Measurements from ENCODE around the gene SPPL2B.

SPPL2B gene

DNA sequence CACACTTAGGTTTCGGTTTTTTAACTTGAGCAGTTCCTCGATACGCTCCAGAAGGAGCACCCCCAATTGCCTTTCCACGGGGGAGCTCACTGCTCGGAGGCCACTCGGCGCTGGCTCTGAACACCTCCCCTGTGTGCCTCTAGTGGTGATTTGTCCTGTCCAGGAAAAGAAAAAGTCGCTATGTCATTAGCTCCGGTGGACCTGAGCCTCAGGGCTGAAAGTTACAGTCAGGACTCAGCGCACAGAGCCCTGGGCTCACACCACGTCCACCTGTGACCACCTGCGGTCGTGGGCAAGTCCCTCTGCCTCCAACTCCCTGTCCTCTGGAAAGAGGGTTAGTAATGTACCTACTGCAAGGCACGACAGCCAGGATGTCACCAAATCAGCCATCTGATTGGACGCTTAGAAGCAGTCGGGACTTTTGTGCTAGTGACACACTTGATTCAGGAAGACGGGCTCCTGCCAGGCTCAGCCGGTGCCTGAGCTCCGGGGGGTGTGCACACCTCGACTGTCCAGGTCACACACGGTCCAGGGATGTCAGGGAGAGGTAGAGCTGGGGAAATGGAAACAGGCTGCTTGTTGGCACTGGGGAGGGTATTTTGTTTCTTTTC lies 27.7 kb downstream of the SPPL2B start:
- H3K9ac ChIP-seq (ENCODE audit: low read length), result no peak overlapping the region
- no peak overlapping the region for H3K4me3 ChIP-seq (ENCODE audit: low read length)
- H3K9me2 ChIP-seq (replicated peaks; ENCODE audit: insufficient read depth, low read length), result no peaks in the 10 kb centered on the region
- no peaks in the 10 kb centered on the region for H4K20me1 ChIP-seq (ENCODE audit: insufficient read depth, low read length)
- H3K27ac ChIP-seq (ENCODE audit: low read length), result no peak overlapping the region
- H2AFZ ChIP-seq (ENCODE audit: low read length), result no peak overlapping the region
- no peaks in the 10 kb centered on the region for H3K4me1 ChIP-seq (ENCODE audit: low read length)
- H3K36me3 ChIP-seq (replicated peaks; ENCODE audit: insufficient read depth, low read length), result no peaks in the 10 kb centered on the region
- peaks cover 24% of the 10 kb centered on the region for H3K27me3 ChIP-seq (replicated peaks; ENCODE audit: insufficient read depth, low read length)
- H3K4me2 ChIP-seq (ENCODE audit: low read depth, low read length), result no peak overlapping the region
- no peaks in the 10 kb centered on the region for H3F3A ChIP-seq (ENCODE audit: insufficient read depth, low read length)
- H3K79me2 ChIP-seq (ENCODE audit: low read length), result no peaks in the 10 kb centered on the region
- no peaks in the 10 kb centered on the region for H3K9me3 ChIP-seq (replicated peaks; ENCODE audit: insufficient read depth, low read length)
- DNase-seq, result no peak
- no peak for TF ChIP-seq EZH2 (optimal IDR thresholded peaks at IDR 0.05; ENCODE audit: low read depth, low read length)

DNA sequence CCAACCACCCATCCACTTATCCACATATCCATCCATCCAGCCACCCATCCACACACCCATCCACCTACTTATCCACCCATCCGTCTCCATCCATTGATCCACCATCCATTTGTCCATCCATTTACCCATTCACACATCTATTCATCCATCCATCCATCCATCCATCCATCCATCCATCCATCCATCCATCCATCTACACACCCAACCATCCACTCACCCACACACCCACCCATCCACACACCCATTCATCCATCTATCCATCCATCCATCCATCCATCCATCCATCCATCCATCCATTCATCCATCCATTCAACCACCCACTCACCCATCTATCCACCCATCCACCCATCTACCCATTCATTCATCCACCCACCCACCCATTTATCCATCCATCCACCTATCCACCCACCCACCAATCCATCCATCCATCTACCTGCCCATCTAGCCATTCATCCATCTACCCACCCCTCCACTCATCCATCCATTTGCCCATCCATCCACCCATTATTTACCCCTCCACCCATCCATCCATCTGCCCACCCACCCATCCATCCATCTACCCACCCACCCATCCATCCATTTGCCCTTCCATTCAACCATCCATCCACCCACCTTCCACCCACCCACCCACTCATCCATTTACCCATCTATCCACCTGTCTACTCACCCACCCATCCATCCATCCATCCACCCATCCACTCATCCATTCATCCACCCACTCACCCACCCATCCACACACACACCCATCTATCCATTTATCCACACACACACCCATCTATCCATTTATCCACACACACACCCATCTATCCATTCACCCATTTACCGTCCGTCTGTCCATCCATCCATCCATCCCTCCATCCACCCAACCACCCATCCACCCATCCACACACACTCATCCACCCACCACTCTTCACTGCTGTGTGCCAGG lies 29.1 kb downstream of the SPPL2B start:
- Histone ChIP-seq H3K4me1 (ENCODE audit: low read length) (no peaks in the 10 kb centered on the region), H3K9me3 (replicated peaks; ENCODE audit: insufficient read depth, low read length) (no peaks in the 10 kb centered on the region), H3F3A (ENCODE audit: insufficient read depth, low read length) (no peaks in the 10 kb centered on the region), H3K9ac (ENCODE audit: low read length) (no peak overlapping the region), H3K4me3 (ENCODE audit: low read length) (no peak overlapping the region), H3K36me3 (replicated peaks; ENCODE audit: insufficient read depth, low read length) (no peaks in the 10 kb centered on the region), H3K9me2 (replicated peaks; ENCODE audit: insufficient read depth, low read length) (no peaks in the 10 kb centered on the region), H3K4me2 (ENCODE audit: low read depth, low read length) (no peak overlapping the region), H3K27me3 (replicated peaks; ENCODE audit: insufficient read depth, low read length) (peaks cover 28% of the 10 kb centered on the region), H2AFZ (ENCODE audit: low read length) (no peak overlapping the region), H3K27ac (ENCODE audit: low read length) (no peak overlapping the region), H4K20me1 (ENCODE audit: insufficient read depth, low read length) (no peaks in the 10 kb centered on the region), H3K79me2 (ENCODE audit: low read length) (no peaks in the 10 kb centered on the region)
- DNase-seq, result no peak
- no peak for TF ChIP-seq EZH2phosphoT487 (IDR thresholded peaks at IDR 0.05; ENCODE audit: low read length)
- TF ChIP-seq EZH2 (optimal IDR thresholded peaks at IDR 0.05; ENCODE audit: low read depth, low read length), result no peak
- TF ChIP-seq, protein P1, sequence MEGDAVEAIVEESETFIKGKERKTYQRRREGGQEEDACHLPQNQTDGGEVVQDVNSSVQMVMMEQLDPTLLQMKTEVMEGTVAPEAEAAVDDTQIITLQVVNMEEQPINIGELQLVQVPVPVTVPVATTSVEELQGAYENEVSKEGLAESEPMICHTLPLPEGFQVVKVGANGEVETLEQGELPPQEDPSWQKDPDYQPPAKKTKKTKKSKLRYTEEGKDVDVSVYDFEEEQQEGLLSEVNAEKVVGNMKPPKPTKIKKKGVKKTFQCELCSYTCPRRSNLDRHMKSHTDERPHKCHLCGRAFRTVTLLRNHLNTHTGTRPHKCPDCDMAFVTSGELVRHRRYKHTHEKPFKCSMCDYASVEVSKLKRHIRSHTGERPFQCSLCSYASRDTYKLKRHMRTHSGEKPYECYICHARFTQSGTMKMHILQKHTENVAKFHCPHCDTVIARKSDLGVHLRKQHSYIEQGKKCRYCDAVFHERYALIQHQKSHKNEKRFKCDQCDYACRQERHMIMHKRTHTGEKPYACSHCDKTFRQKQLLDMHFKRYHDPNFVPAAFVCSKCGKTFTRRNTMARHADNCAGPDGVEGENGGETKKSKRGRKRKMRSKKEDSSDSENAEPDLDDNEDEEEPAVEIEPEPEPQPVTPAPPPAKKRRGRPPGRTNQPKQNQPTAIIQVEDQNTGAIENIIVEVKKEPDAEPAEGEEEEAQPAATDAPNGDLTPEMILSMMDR (IDR thresholded peaks at IDR 0.05; ENCODE audit: low read length), result no peak

DNA sequence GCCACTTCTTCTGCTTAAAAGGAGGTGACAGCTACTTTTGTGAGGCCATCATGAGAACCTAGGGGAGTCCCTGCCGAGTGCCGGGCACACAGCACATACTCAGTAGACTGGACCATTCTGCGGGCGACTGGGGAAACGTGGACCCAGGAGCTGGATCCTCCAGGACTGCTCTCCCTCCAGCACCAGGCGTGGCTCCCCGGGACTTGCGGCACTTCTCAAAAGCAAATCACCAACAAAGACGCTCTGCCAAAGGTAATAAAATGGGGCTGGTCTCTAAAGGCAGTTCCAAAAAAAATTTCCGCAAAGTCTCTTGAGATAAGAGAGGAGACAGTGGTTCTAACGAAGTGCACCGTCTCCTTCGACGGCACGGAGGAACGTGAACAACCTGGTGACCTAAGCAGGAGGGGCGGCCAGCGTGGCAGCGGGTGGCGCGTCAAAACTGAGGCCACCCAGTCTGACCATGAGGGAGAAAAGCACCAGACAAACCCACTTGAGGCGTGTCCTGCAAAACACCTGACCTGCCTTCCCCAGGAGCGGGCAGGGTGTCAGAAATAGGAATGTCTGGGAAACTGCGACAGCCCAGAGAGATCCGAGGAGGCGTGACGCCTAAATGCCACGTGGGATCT lies 30.2 kb downstream of the SPPL2B start:
- no peaks in the 10 kb centered on the region for H4K20me1 ChIP-seq (ENCODE audit: insufficient read depth, low read length)
- no peaks in the 10 kb centered on the region for H3K9me2 ChIP-seq (replicated peaks; ENCODE audit: insufficient read depth, low read length)
- H3K4me3 ChIP-seq (ENCODE audit: low read length), result no peak overlapping the region
- TF ChIP-seq, protein P1 (IDR thresholded peaks at IDR 0.05; ENCODE audit: low read length), result no peak
- TF ChIP-seq EZH2phosphoT487 (IDR thresholded peaks at IDR 0.05; ENCODE audit: low read length) (no peak), EZH2 (optimal IDR thresholded peaks at IDR 0.05; ENCODE audit: low read depth, low read length) (no peak)
- H3K9ac ChIP-seq (ENCODE audit: low read length), result no peak overlapping the region
- H3K27me3 ChIP-seq (replicated peaks; ENCODE audit: insufficient read depth, low read length), result peaks cover 34% of the 10 kb centered on the region
- no peaks in the 10 kb centered on the region for H3K4me1 ChIP-seq (ENCODE audit: low read length)
- no peaks in the 10 kb centered on the region for H3F3A ChIP-seq (ENCODE audit: insufficient read depth, low read length)
- no peak overlapping the region for H3K4me2 ChIP-seq (ENCODE audit: low read depth, low read length)
- no peak overlapping the region for H3K27ac ChIP-seq (ENCODE audit: low read length)
- no peak for DNase-seq
- H3K79me2 ChIP-seq (ENCODE audit: low read length), result no peaks in the 10 kb centered on the region
- no peak overlapping the region for H2AFZ ChIP-seq (ENCODE audit: low read length)
- H3K9me3 ChIP-seq (replicated peaks; ENCODE audit: insufficient read depth, low read length), result no peaks in the 10 kb centered on the region
- H3K36me3 ChIP-seq (replicated peaks; ENCODE audit: insufficient read depth, low read length), result no peaks in the 10 kb centered on the region

All from MM.1S (cell line).